Fibroblast of peridontal ligament (primary cell): Measurements from ENCODE around the gene MEIOB.
"Not testable (repeated sequence)": the region's sequence is repeated elsewhere in the genome, so short reads cannot be mapped to it uniquely, and the experiment has no call there.

Experiments
- DNase-seq: peaks from one replicate; pipeline ENCODE4 v3.0.0-alpha.2; 2010; ENCODE audit errors: extremely low read depth

Gene MEIOB

GRCh38 chr16:1907226-1907860 lies 35.4 kb upstream of the MEIOB start:
- no peak for DNase-seq

- DNase-seq = no peak
Measured at GRCh38 chr16:1906846-1907165, 34.8 kb upstream of the MEIOB start.

DNA sequence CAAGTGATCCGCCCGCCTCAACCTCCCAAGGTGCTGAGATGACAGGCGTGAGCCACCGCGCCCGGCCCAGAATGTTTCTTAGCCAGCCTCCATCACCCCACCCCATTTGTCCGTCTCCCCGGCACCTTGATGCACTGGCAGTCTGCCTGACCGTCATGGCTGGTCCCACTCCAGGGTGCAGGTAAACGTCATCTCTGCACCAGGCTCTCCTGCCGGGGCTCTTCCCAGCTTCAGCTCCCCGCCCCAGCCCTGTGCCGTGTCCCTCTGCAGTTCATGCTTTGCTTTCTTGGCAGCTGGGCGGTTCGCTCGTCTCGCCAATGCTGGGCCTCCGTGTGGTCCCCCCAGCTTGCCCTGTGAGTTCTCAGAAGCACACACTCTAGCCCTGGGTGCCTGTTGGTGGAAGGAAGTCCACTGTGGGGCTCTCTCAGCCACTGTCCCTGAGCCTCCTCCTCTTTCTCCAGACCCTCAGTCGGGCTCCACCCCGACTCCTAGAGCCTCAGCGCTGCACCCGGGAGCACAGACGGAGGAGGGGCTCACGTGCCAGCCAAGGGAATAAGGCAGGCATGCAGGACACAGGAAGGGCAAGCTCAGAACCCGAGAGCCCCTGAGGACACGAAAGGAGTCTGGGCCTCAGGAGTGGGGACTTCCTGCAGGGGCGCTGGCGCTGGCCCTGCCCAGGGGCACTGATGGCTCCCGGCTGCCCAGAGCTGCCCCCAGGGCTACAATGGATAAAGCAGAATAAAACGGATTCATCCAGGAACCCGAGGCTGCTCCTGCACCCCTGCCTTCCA lies 34.3 kb upstream of the MEIOB start:
- no peak for DNase-seq

- no peak for DNase-seq
Measured at GRCh38 chr16:1903845-1904840, 32.2 kb upstream of the MEIOB start.

GRCh38 chr16:1903220-1903574 lies 31.2 kb upstream of the MEIOB start:
- DNase-seq = no peak

DNA sequence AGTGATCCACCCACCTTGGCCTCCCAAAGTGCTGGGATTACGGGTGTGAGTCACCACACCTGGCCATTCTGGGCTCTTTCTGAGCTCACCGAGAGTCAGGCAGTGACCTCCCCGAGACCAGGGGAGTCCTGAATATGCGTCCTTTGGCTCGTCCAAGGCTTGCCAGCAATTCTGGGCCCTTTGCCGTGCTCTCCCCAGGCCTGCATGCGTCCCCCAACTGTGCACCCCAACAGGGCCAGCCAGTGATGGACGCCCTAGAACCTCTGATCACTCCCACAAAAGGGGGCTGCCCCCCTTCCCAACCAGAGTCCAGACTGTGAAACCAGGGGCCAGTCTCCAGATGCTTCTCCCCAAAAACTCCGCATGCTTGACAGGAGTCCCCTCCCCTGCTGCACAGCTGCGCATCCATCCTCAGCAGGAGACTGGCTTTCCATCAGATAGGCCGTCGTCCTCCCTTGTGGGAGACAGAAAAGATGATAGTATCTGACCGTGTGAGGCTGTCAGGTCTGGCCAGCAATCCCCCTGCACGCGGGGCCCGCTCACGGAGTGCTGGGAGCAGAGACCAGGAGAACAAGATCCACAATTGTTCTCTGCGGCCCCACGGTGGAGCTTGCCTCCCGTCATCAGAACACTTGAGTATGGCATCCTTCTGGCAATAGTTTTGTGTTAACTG lies 30.7 kb upstream of the MEIOB start:
- DNase-seq = no peak

GRCh38 chr16:1900452-1900774 lies 28.4 kb upstream of the MEIOB start:
- DNase-seq = no peak

DNA sequence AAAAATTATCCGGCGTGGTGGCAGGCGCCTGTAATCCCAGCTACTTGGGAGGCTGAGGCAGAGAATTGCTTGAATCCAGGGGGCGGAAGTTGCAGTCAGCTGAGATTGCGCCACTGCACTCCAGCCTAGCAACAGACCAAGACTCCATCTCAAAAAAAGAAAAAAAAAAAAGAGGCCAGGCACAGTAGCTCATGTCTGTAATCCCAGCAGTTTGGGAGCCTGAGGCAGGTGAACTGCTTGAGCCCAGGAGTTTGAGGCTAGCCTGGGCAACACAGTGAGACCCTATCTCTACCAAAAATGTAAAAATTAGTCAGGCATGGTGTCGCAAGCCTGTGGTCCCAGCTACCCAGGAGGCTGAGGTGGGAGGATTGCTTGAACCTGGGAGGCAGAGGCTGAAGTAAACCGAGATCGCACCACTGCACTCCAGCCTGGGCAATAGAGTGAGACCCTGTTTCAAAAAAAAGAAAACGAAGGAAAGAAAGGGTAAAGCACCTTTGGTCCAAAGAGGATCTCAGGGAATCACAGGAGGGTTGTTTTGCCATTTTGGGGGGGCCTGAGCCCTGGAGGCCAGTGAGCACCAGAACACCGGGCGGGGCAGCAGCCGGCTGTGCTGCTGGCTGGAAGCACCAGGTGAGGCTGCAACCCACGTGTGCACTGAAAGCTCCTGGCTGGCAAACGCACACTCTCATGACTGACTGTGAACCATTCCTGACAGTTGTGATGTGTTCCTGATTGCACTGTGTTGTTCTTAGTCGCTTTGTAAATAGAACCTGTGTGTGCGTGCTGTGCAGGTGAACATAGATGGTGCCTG lies 27.9 kb upstream of the MEIOB start:
- DNase-seq = no peak

- DNase-seq = not testable (repeated sequence)
Measured at GRCh38 chr16:1897692-1898091, 25.7 kb upstream of the MEIOB start.

DNA sequence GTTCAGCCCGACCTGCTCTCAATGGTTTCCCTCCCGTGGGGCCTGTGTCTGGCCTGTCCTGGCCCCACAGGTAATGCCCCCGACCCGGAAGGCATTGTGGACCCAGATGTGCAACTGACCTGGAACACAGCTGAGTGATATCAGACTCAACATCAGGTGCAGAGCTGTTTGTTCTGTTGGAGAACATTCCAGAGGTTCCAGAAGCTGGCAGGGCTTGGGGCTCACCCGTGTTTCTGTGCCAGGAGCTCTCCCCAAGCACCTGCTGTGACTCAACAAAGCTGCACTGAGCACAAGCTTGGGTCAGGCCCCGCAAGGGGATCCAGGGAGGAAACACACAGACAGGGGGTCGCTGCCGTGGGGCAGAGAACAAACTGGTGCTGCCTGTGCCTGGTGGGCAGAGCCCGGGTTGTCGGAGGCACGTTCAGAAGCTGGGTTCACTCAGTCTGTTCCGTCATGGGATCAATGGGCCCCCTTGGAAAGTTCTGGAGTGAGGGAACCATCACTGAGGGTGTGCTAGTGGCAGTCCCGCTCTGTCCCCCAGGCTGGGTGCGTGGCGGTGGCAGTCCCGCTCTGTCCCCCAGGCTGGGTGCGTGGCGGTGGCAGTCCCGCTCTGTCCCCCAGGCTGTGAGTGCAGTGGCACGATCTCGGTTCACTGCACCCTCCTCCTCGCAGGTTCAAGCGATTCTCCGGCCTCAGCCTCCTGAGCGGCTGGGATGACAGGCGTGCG lies 24.1 kb upstream of the MEIOB start:
- DNase-seq = no peak

GRCh38 chr16:1895068-1895467 lies 23.1 kb upstream of the MEIOB start:
- DNase-seq = no peak

- DNase-seq = no peak
Measured at GRCh38 chr16:1890708-1891050, 18.7 kb upstream of the MEIOB start.

DNA sequence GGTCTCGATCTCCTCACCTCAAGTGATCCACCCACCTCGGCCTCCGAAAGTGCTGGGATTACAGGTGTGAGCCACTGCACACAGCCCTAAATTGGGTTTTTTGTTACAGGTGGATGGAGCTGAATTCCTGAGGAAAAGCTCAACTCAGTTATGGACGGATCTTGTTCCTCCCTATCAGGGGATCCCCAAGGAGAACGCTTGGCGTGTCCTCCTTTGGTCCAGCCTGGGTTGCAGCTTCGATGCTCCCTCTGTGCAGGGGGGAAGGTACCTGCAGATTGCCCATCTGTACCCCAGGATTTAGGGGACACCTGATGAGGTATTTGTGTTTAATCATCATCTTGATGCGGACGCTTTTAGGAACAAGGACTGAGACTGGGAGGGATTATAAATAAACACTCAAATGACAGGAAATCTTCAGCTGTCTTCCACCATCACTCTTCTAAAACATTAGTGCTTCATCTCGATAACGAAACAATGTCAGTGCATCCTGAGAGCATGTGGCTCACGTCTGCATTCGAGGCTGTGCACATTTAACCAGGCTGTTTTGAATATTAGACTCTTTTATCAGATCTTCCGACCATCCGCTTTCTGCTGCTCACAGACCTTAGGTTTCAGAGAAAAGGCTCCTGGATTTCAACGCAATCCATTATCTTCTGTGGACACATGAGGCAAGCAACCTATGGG lies 18.2 kb upstream of the MEIOB start:
- no peak for DNase-seq

- no peak for DNase-seq
Measured at GRCh38 chr16:1887711-1888354, 15.9 kb upstream of the MEIOB start.

DNA sequence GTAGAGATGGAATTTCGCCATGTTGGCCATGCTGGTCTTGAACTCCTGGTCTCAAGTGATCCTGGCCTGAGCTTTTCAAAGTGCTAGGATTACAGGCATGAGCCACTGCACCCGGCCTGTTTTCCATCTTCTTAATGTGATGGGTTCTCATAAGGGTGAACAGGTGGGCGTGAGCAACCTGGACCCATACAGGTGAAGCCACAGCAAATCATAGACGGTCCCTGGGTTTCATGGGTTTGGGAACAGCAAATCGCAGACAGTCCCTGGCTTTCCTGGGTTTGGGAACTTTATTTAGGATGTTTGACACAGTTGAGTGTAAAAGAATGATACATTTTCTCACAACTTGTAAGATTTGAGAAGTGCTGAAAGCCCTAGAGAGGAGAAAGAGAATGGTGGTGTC lies 12.9 kb upstream of the MEIOB start:
- DNase-seq = no peak

DNA sequence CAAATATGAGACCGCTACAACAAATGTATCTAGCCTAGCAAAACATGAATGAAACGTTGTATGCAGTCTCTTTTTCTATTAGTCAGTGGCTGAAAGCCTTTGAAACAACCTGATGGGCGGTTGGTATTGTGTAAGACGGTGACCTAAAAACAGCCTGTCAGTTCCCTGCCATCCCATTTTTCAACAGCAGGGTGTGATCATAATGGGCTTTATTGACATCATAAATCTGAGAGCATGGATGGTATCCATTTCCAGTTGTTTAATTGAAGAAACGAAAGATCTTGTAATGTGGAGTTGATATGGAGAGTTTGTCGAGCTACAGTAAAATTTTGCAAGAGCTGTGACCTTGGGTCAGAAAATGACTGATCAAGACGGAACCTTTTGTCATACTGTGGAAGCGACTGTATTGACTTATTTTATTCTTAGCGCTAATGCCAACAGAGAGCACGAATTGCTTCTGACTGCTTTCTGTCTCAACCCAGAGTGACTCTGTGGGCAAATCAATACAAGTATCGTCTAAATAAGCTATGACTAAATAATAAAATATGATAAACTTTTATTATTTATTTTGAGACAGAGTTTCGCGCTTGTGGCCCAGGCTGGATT lies 12.3 kb upstream of the MEIOB start:
- DNase-seq = peak; percentile 15

GRCh38 chr16:1881172-1881571 lies 9.2 kb upstream of the MEIOB start:
- DNase-seq = not testable (repeated sequence)

GRCh38 chr16:1879477-1879876 lies 7.5 kb upstream of the MEIOB start:
- no peak for DNase-seq

DNA sequence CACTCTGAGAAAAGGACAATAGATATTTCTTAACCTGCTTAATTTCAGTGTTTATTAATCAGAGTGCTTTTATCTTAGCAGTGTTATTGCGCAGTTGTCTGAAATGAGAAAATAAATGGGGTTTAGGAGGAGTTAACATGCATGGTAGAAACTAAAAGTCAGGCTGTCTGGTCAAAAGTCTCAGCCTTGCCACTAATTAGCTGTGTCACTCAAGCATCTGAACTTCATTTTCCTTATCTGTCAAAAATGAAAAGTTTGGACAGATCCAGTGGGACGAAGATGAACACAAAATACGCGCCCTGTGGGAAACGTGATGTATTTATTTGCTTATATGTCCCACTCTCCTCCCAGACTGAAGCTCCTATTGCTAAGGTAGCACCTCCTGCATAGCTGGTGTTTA lies 6.3 kb upstream of the MEIOB start:
- DNase-seq = no peak
